ENCODE results near the gene CLIC4. TPM values are rescaled to one million over a fixed set of nuclear protein-coding genes. Genes with fewer than 3 reads are reported as not detected.
A peak's percentile ranks its signal among the peaks of the same experiment; 100 is the strongest.

CLIC4 gene
- total RNA-seq, 4 donors from 2014 or later = 399 to 688 (median 564) TPM

GRCh38 chr1:24769656-24770651 lies 24.7 kb downstream of the CLIC4 start:
- no peak overlapping the region for H3K4me3 ChIP-seq
- peak overlapping the region; percentile 63 to 94 (median 83) for H3K27ac ChIP-seq
- H3K9me3 ChIP-seq = no peaks in the 10 kb centered on the region
- TF ChIP-seq EP300 (IDR thresholded peaks at IDR 0.05) (peak in 1 of 2 donors; percentile 49), CTCF (IDR thresholded peaks at IDR 0.05) (no peak), POLR2A (IDR thresholded peaks at IDR 0.05) (peak in 1 of 2 donors; percentile 20)
- H3K4me1 ChIP-seq = peaks cover 0 to 86% (median 35%) of the 10 kb centered on the region in 4 donors
- H3K36me3 ChIP-seq = peaks cover 0 to 9% (median 0%) of the 10 kb centered on the region in 3 donors
- no peak for DNase-seq (ENCODE audit: low spot score in 2 of 2)
- WGBS, 2 donors = 14 to 21% methylated on average over 2 of the region's 2 CpGs
- no peaks in the 10 kb centered on the region for H3K27me3 ChIP-seq

GRCh38 chr1:24770881-24771280 lies 25.6 kb downstream of the CLIC4 start:
- Histone ChIP-seq H3K9me3 (no peaks in the 10 kb centered on the region), H3K27me3 (no peaks in the 10 kb centered on the region), H3K4me3 (no peak overlapping the region), H3K36me3 (peaks cover 0 to 9% (median 0%) of the 10 kb centered on the region in 3 donors), H3K27ac (peak overlapping the region; percentile 63 to 94 (median 83)), H3K4me1 (peaks cover 0 to 79% (median 35%) of the 10 kb centered on the region in 4 donors)
- DNase-seq (ENCODE audit: low spot score in 2 of 2) = no peak
- no peak for TF ChIP-seq CTCF (IDR thresholded peaks at IDR 0.05)
- no peak for TF ChIP-seq POLR2A (IDR thresholded peaks at IDR 0.05)
- TF ChIP-seq EP300 (IDR thresholded peaks at IDR 0.05) = no peak
- WGBS, 2 donors = 38 to 51% methylated on average over 5 of the region's 5 CpGs

GRCh38 chr1:24771574-24771973 lies 26.3 kb downstream of the CLIC4 start:
- H3K27ac ChIP-seq = peak overlapping the region; percentile 63 to 94 (median 83)
- peaks cover 0 to 9% (median 0%) of the 10 kb centered on the region in 3 donors for H3K36me3 ChIP-seq
- peaks cover 0 to 82% (median 38%) of the 10 kb centered on the region in 4 donors for H3K4me1 ChIP-seq
- H3K27me3 ChIP-seq = no peaks in the 10 kb centered on the region
- no peak overlapping the region for H3K4me3 ChIP-seq
- no peaks in the 10 kb centered on the region for H3K9me3 ChIP-seq
- no peak for TF ChIP-seq POLR2A (IDR thresholded peaks at IDR 0.05)
- TF ChIP-seq EP300 (IDR thresholded peaks at IDR 0.05) = no peak
- TF ChIP-seq CTCF (IDR thresholded peaks at IDR 0.05) = no peak
- DNase-seq (ENCODE audit: low spot score in 2 of 2) = no peak

GRCh38 chr1:24773618-24774017 lies 28.4 kb downstream of the CLIC4 start:
- Histone ChIP-seq H3K27me3 (no peaks in the 10 kb centered on the region), H3K27ac (peak overlapping the region in 1 of 4 donors; percentile 94), H3K4me3 (no peak overlapping the region), H3K36me3 (peaks cover 0 to 9% (median 0%) of the 10 kb centered on the region in 3 donors), H3K9me3 (no peaks in the 10 kb centered on the region), H3K4me1 (peaks cover 0 to 82% (median 44%) of the 10 kb centered on the region in 4 donors)
- TF ChIP-seq POLR2A (IDR thresholded peaks at IDR 0.05) = no peak
- TF ChIP-seq CTCF (IDR thresholded peaks at IDR 0.05) = no peak
- no peak for TF ChIP-seq EP300 (IDR thresholded peaks at IDR 0.05)
- DNase-seq (ENCODE audit: low spot score in 2 of 2) = no peak

- no peaks in the 10 kb centered on the region for H3K9me3 ChIP-seq
- H3K4me1 ChIP-seq = peaks cover 0 to 82% (median 37%) of the 10 kb centered on the region in 4 donors
- no peaks in the 10 kb centered on the region for H3K27me3 ChIP-seq
- 50 to 60% methylated on average over 3 of the region's 3 CpGs for whole genome bisulfite sequencing, 2 donors
- peaks cover 0 to 9% (median 0%) of the 10 kb centered on the region in 3 donors for H3K36me3 ChIP-seq
- DNase-seq (ENCODE audit: low spot score in 2 of 2) = no peak
- TF ChIP-seq POLR2A (IDR thresholded peaks at IDR 0.05) (no peak), EP300 (IDR thresholded peaks at IDR 0.05) (no peak), CTCF (IDR thresholded peaks at IDR 0.05) (no peak)
- peak overlapping the region in 2 of 4 donors; percentile 21 to 53 for H3K27ac ChIP-seq
- H3K4me3 ChIP-seq = no peak overlapping the region
Observed at GRCh38 chr1:24775348-24775747, 30.1 kb downstream of the CLIC4 start.

Data from tibial nerve (tissue), 4 donors.